Tongue (tissue), 2 donors: Measurements from ENCODE around the gene LRRC37A3. TPM values are rescaled to one million over a fixed set of nuclear protein-coding genes. Genes with fewer than 3 reads are reported as not detected.
A peak's percentile ranks its signal among the peaks of the same experiment; 100 is the strongest.
"Not testable (repeated sequence)": the region's sequence is repeated elsewhere in the genome, so short reads cannot be mapped to it uniquely, and the experiment has no call there.

Source experiments
- DNase-seq: peaks from one replicate; pipeline ENCODE4 v3.0.0-alpha.2; 2015
- total RNA-seq: library from RNA; depleted of rRNA; stranded (reverse); fragments of >200 nt; gene quantifications from one replicate; pipeline ENCODE4 v1.2.3, GENCODE V29; 2014

The LRRC37A3 gene
- total RNA-seq: 7.9 TPM

DNA sequence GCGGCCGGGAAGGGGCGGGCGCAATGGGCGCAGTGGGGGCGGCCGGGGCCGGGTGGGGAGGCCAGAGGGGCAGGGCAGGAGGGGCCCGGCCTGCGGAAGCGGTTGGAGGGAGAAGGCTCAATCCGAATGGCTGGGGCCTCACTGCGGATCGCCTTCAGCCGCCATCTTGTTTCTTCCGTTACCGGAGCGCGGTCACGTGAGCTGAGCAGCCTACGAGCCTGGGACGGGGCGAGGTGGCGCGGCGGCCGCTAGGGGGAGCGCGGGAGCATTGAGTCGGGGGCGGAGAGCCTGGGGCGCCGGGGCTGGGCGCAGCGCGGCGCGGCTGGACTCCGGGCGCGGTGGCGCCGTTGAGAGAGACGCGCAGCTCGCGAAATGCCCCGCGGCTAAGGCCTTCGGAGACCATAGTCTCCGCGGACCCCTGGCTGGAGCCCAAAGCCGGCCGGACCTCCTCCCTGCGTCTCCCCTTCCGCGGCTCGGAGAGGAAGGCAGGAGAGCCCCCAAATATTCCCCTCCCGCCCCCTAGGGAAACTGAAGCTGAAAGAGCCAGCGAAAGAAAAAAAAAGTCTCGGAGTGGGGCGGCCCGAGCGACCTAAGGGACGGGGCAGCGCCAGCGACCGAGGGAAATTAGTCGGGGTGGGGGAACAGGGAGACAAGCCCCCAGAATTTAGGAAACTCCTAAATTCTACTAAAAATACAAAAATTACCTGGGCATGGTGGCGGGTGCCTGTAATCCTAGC is at the start of gene LRRC37A3:
LRRC37A3 (minus strand) TSS at position 190 of the 737 bp plus-strand sequence. CDS start 22,221 bp downstream, outside the sequence.
- DNase-seq: peak; percentile 99

DNA sequence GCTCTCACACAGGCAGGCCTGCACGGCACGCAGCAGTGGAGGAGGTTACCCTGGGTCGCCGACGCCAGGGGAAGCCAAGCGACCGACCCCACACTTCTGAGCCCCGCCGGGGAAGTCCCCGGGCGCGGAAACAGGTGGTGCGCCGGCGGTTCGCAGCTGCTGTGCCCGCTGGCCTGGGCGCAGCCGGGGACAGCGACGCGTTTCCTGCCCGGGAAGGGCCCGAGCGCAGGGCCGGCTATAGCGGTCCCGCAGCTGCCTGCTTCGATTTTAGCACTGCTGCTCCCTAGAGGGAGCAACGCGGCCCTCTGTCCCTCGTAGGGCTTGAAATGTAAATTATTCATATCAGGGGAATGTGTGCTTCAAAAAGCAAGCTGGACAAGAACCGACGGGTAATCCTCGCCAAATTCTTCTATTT is 46.6 kb upstream of the LRRC37A3 start:
- DNase-seq: peak; percentile 84

DNA sequence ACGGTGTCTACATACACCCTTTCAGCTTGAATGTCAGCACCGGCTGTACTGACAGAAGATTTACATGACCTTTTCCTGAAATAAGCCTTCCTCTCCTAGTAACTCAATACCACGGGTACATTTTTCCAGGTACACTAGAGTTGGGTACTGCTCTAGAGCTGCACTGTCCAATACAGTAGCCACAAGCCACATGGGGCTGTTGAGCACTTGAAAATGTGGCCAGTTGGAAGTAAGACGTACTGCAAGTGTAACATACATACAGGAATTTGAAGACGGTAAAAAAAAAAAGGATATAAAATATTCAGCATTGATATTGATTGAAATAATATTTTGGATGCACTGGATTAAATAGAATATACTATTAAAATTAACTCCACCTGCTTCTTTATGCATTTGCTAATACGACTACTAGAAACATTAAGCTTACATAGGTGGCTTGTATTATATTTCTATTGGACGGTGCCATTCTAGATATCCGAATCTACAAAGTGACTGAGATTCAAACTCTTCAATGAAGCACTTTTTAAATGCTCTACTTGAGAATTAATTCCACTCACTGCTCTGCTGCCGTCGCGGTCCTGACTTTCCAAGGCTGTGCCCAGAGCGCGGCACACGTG is 46.1 kb upstream of the LRRC37A3 start:
- DNase-seq: not testable (repeated sequence)

DNA sequence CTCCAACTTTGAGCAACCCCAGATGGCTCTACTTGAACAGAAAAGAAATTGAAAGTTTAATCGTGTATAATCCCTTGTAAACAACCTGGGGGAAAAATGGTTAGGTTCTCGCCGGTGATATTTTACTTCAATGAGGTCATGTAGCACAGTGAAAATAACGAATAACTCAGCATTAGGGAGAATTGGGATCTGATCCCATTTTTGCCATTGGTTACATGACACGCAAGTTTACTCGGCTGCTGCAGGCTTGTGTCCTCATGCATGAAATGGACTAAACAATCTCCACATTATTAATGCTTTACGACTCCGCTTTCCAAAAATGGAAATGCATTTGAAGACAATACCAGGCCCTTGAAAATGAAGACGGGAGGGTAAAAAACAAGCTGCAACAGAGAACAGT is 45.5 kb upstream of the LRRC37A3 start:
- peak; percentile 39 for DNase-seq

DNA sequence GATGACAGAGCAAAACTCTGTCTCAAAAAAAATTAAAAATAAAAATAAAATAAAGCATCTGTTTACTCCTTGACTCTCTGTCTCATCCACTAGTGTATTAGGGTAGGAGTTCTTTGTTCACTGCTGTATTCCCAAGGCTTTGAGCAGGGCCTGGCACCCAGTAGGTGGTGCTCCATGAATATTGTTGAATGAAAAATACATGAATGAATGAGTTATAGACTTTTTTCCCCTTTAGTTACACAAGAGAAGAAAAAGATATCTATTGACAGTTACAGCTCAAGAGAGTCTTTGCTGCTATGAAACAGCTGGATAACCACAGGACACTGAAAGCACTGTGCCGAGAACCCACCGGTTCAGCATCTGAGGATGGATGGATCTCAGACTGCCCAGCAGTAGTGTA is 44.5 kb upstream of the LRRC37A3 start:
- not testable (repeated sequence) for DNase-seq

DNA sequence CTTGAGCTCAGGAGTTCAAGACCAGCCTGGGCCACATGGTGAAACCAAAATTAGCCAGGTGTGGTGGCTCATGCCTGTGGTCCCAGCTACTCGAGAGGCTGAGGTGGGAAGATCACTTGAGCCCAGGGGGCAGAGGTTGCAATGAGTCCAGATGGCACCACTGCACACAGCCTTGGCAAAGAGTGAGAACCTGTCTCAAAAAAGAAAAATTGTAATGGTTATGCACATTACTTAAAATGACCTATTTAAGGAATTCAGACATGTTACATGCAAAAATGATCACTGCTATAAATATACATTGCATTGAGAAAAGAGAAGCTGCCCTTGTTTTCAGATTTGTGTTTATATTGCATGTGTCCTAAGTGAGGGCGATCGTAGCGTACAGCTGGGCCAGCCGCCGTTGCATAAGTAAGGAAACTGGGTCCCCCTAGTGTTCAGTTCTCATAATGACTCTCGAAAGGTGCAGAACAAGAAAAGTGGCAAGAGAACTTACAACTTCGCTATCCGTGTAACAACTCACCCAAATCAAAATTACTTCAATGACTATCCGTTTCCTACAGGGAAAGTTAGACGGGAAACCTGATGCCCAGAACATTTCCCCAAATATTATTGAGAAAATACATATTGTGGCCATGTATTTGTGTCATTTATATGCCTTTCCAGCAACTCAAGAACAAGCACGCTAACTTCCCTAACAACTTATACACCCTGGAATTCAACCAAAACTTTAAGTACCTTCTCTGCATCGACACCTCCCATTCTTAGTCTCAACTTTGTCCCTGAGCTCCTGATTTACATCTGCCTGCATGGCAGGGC is 42.5 kb upstream of the LRRC37A3 start:
- DNase-seq: peak; percentile 85

DNA sequence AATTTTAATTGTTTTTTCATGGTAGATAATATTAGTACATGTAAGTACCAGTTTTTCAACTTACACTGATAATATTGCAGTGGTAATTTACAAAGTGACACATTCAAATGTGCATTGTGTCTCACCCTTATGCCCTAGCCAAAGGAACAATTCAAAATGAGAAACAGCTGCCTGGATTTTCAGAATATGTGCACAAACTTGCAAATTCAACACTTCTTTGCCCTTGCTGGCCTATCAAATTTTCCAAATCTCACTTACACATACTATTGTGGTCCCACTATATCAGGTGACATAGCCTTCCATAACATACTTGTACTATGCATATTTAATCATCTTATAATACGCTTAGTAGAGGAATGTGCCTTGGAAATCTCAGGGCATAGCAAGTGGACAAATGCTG is 32.6 kb upstream of the LRRC37A3 start:
- DNase-seq: no peak

DNA sequence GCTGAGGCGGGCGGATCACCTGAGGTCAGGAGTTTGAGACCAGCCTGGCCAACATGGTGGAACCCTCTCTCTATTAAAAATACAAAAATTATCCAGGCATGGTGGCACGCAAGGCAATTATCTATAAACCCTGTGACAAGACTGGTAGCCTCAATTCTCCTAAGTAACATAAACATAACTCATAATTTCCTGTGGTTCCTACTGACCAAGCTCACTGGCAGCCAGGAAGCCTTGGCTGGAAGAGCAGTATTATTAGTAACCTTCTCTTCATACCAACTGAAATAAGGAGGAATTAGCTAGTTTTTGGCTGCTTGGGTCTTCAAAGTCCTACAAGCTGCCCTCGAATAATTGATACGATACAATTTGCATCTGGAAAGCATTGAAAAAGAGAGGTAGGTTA is 31.6 kb upstream of the LRRC37A3 start:
- DNase-seq: no peak

DNA sequence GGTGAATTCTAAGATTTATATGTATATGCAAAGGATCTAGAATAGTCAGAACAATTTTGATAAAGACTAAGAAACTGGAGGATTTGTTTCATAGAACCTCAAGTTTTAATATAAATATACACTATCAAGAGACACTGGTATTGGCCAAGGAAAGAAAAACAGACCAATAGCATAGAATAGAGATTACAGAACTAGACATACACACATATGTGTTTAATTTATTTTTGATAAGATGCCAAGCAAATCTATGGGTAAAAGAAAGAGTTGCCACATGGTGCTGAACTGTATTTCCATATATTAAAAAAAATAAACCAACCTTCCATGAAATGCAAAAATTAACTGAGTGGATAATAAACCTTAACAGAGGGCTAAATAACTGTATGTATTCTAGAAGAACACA is 27.9 kb upstream of the LRRC37A3 start:
- DNase-seq: no peak

DNA sequence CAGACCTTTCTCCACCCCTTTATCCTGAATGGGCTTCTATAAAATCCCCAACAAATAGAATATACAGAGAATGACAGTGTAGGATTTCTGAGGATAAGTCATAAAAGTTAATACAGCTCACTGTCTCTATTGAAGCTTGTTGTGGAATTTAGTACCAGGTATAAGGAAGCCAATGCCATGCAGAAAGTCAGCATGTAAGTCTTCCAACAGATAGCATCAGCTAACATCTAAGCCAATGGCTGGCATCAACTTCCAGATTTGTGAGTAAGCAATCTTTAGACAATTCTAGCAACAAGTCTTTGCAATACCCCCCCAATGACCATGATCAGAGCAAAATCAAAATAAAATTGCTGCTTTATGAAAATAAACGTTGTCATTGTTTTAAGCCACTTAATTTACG is 22.5 kb upstream of the LRRC37A3 start:
- no peak for DNase-seq

DNA sequence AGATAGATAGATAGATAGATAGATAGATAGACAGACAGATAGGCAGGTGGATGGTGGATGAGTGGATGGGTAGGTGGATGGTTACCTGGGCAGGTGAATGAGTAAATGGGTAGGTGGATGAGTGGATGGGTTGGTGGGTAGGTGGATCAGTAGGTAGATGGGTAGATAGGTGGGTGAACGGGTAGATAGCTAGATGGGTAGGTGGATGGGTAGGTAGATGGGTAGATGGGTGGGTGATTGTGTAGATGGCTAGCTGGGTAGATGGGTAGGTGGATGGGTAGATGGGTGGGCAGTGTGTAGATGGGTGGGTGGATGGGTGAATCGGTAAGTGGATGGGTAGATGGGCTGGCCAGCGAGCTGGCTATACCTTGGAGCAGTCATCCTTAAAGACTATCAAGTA is 21.8 kb upstream of the LRRC37A3 start:
- no peak for DNase-seq

DNA sequence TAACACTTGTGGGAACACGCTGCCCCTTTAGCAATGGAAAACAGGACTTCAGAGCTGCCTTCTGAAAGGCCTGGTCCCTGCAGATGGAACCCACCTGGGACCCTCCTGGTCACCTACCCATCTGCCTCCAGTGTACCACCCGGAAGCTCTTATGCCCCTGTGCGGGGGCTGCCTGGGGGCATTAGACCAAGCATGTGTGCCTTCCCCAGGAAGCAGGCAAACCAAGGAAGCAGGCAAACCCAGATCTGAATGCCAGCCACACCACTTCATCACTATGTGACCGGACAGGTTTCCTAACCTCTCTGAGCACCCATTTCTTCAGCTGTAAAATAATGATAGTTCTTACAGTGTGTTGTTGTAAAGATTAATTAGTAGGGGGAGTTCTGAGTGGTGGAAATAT is 20.8 kb upstream of the LRRC37A3 start:
- no peak for DNase-seq

DNA sequence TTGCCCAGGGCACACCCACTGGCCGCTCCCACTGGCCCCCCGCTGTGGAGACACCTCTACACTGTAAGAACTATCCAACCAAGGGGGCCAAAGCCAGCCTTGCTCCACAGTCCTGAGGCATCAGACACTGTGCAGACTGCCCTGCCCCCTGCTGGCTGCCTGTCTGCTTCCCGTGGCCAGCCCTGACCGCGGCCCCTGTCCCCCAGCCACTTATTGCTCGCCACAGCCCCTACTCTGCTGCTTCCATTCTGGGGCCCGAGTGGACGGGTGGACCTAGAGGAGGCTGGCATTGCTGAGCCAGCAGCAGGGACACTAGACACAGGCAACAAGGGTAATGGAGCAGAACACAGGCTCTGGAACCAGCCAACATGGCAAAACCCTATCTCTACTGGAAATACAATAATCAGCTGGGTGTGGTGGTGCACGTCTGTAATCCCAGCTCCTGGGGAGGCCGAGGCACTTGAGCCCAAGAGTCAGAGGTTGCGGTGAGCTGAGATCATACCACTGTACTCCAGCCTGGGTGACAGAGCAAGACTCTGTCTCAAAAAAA is 19.7 kb upstream of the LRRC37A3 start:
- peak; percentile 30 for DNase-seq

DNA sequence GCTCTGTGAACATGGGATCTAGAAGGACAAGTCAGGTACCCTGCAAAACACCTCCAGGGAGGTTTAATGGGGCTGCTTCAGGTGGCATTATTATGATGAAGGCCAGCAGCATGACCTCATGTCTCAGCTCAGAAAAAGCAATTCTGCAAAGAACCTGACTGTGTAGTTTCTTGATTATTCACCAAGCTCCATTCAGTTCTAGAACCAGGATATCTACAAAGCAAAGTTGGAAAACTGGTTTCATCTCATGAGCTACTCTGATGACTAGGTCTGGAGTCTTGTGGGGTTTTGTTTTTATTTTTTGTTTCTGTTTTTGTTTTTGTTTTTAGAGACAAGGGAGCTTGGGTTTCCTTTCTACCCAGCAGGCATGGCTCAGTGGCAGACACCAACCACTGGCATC is 19.0 kb upstream of the LRRC37A3 start:
- no peak for DNase-seq

DNA sequence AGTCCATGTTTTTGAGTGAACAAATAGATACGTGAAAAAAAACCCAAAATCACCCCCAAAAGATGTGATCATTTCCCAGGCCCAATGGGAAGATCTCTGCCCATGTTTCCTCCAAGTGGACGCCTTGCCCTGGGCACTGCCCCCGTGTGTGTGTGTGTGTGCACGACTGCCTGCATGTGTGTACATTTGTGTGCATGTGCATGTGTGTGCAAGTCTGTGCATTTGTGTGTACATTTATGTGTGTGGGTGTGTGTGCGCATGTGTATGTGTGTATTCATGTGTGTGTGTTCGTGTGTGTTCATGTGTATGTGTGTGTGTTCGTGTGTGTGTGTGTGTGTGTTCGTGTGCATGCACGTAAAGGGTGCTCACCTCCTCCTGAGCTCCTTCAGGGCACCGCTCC is 16.8 kb upstream of the LRRC37A3 start:
- no peak for DNase-seq

DNA sequence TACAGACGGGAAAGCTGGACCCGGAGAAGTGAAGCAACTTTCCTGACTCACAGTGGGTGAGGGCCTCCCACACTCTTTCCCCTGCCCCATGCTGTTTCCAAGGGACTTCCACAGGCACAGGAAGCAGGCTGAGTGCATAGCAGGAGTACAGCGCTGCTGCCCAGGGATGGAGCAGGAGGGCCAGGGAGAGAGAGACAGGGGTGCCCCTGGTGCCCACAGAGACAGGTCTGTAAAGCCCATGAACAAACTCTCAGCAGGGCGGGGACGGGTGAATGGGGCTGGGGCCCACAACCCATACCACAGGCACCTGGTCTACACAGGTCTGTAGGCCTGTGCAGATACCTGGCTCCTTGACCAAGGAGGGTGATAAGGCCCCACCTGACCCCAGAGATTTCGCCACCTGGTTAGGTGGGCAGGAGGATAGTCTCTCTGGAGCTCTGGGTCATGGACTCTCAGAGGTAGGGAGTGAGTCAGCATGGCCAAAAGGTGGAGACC is 15.1 kb upstream of the LRRC37A3 start:
- DNase-seq: not testable (repeated sequence)

DNA sequence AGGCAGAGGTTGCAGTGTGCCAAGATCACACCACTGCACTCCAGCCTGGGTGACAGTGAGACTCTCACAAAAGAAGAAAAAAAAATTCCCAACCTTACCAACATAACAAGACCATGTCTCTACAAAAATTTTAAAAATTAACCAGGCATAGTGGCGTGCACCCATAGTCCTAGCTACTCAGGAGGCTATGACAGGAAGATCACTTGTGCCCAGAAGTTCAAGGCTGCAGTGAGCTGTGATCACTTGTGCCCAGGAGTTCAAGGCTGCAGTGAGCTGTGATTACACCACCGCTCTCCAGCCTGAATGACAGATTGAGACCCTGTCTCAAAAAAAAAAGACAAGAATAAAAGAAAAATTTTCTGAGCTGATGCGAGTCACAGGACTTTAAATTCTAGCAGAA is 13.6 kb upstream of the LRRC37A3 start:
- not testable (repeated sequence) for DNase-seq

DNA sequence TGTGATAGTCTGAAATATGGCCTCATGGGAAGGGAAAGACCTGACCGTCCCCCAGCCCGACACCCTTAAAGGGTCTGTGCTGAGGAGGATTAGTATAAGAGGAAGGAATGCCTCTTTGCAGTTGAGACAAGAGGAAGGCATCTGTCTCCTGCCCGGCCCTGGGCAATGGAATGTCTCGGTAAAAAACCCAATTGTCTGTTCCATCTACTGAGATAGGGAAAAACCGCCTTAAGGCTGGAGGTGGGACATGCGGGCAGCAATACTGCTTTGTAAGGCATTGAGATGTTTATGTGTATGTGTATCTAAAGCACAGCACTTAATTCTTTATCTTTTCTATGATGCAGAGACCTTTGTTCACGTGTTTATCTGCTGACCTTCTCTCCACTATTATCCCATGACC is 11.1 kb upstream of the LRRC37A3 start:
- DNase-seq: not testable (repeated sequence)

DNA sequence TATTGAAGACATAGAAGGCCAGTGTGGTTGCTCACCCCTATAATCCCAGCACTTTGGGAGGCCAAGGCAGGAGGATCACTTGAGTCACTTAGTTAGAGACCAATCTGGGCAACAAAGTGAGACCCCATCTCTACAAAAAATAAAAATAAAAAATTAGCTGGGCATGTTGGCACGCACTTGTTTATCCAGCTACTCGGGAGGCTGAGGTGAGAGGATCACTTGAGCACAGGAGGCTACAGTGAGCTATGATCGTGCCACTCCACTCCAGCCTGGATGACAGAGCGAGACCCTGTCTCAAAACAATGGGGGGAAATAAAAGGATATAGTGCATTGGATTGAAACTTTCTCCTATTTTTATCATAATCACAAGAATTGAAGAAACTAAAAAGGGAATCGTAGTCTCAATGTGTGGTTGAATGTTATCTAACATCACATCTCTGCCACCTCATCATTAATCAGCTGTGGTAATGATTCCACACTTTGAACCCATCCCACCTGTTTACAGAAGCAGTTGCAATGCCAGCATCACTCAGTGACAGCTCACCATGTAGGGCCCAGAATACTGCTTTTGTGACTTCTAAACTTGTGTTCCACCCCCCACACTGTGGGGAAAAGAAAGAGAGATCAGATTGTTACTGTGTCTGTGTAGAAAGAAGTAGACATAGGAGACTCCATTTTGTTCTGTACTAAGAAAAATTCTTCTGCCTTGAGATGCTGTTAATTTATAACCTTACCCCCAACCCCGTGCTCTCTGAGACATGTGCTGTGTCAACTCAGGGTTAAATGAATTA is 10.3 kb upstream of the LRRC37A3 start:
- not testable (repeated sequence) for DNase-seq

DNA sequence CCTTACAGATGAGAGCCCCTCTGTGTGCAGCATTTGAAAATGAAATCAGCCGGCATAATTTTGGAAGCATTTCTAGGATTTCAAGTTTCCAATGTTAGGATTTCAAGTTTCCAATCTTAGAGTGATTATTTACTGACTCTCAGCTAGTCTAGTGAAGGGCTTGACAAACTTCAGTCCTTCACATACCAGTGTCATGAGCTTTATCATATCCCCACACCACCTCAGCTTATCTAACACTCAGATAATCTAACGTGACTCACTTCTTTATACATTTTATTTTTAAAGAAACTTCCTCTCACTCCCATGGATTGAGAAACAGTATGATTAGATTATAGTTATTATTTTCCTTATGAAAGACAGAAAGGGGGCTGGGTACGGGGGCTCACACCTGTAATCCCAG is 9.4 kb upstream of the LRRC37A3 start:
- not testable (repeated sequence) for DNase-seq

DNA sequence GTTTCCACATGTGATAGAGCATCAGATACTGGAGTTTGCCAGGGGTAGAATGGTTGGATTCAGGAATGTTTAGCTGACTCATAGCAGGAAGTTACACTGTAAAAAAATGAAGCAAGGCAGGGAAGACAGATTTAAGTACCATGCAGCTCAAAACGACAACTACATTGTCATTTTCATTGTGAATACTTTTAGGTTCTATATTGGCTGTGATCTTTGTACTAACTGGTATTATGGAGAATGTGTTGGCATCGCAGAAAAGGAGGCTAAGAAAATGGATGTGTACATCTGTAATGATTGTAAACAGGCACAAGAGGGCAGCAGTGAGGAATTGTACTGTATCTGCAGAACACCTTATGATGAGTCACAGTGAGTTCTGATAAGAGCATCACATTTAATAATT is 8.2 kb upstream of the LRRC37A3 start:
- DNase-seq: peak; percentile 85

DNA sequence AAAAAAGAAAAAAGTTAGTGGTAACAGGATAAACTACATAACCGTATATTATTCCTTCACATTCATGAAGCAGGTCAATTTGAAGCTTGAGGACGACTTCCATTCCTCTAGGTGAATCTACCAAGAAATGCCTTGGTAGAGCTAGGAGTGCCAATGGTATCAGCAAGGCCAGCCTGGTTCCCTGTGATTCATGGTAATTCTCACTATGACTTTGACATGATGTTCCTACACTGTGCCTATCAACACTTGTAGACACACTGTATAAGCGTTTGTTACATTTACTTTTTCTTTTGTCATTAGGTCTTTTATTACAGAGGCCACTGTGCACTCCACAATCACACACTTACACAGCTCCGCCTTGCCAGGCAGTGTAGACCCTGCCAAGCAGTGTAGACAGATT is 7.2 kb upstream of the LRRC37A3 start:
- not testable (repeated sequence) for DNase-seq
